Nephron (organoid): ENCODE results near the gene RXRA.

Experiments
- H3K27ac Mint-ChIP-seq, 3 experiments: 2 replicates each; pipeline ENCODE4 v1.8.0; 2020; ENCODE audit warnings: mixed read lengths in 3 of 3, mild to moderate bottlenecking in 2 of 3, moderate library complexity in 1 of 3
- H3K27me3 Mint-ChIP-seq: 2 replicates; pipeline ENCODE4 v1.8.0; 2021; ENCODE audit warnings: low read depth, mild to moderate bottlenecking, moderate library complexity, mixed read lengths
- H3K36me3 Mint-ChIP-seq: 2 replicates; pipeline ENCODE4 v1.8.0; 2020; ENCODE audit warnings: low read depth, mixed read lengths
- H3K4me1 Mint-ChIP-seq: 2 replicates; pipeline ENCODE4 v1.8.0; 2020; ENCODE audit warnings: mixed read lengths
- H3K4me3 Mint-ChIP-seq, 3 experiments: 2 replicates each; pipeline ENCODE4 v1.8.0; 2020; ENCODE audit warnings: mild to moderate bottlenecking in 3 of 3, mixed read lengths in 3 of 3, moderate library complexity in 2 of 3
- H3K9me3 Mint-ChIP-seq: 2 replicates; pipeline ENCODE4 v1.8.0; 2020; ENCODE audit warnings: mixed read lengths
- CTCF ChIP-seq, 3 experiments: fragments of 200-600 bp; sonication (generic); IDR thresholded peaks; one replicate each; pipeline ENCODE4 v1.5.0; 2021; ENCODE audit warnings: antibody characterized with exemption in 3 of 3; ENCODE audit not compliant: unreplicated experiment in 3 of 3

RXRA gene

GRCh38 chr9:134349936-134350335 is 23.7 kb downstream of the RXRA start:
- H3K9me3 Mint-ChIP-seq: no peaks in the 10 kb centered on the region
- no peak overlapping the region for H3K27ac Mint-ChIP-seq
- H3K4me1 Mint-ChIP-seq: peaks cover 49% of the 10 kb centered on the region
- TF ChIP-seq CTCF (IDR thresholded peaks at IDR 0.05; ENCODE audit: unreplicated experiment in 3 of 3): no peak
- no peaks in the 10 kb centered on the region for H3K36me3 Mint-ChIP-seq
- H3K27me3 Mint-ChIP-seq: peaks cover 8% of the 10 kb centered on the region
- H3K4me3 Mint-ChIP-seq: no peak overlapping the region

- TF ChIP-seq CTCF (IDR thresholded peaks at IDR 0.05; ENCODE audit: unreplicated experiment in 3 of 3): no peak
- Mint-ChIP-seq H3K4me1 (peaks cover 44% of the 10 kb centered on the region), H3K9me3 (no peaks in the 10 kb centered on the region), H3K27me3 (peaks cover 8% of the 10 kb centered on the region), H3K4me3 (no peak overlapping the region), H3K27ac (peak overlapping the region in 1 of 3 experiments; percentile 10), H3K36me3 (no peaks in the 10 kb centered on the region)
Observed at GRCh38 chr9:134350416-134350994, 24.2 kb downstream of the RXRA start.

GRCh38 chr9:134351606-134352176 is 25.4 kb downstream of the RXRA start:
- TF ChIP-seq CTCF (IDR thresholded peaks at IDR 0.05; ENCODE audit: unreplicated experiment in 3 of 3): no peak
- Mint-ChIP-seq H3K4me1 (peaks cover 34% of the 10 kb centered on the region), H3K27me3 (peaks cover 8% of the 10 kb centered on the region), H3K4me3 (no peak overlapping the region), H3K36me3 (no peaks in the 10 kb centered on the region), H3K9me3 (no peaks in the 10 kb centered on the region), H3K27ac (peak overlapping the region; percentile 45 to 67 (median 58))

- Mint-ChIP-seq H3K36me3 (no peaks in the 10 kb centered on the region), H3K27ac (no peak overlapping the region), H3K27me3 (peaks cover 8% of the 10 kb centered on the region), H3K4me1 (peaks cover 30% of the 10 kb centered on the region), H3K4me3 (no peak overlapping the region), H3K9me3 (no peaks in the 10 kb centered on the region)
- no peak for TF ChIP-seq CTCF (IDR thresholded peaks at IDR 0.05; ENCODE audit: unreplicated experiment in 3 of 3)
Observed at GRCh38 chr9:134352247-134352933, 26.1 kb downstream of the RXRA start.

GRCh38 chr9:134353539-134353938 is 27.3 kb downstream of the RXRA start:
- Mint-ChIP-seq H3K9me3 (no peaks in the 10 kb centered on the region), H3K27ac (peak overlapping the region in 1 of 3 experiments; percentile 45)
- no peak for TF ChIP-seq CTCF (IDR thresholded peaks at IDR 0.05; ENCODE audit: unreplicated experiment in 3 of 3)

More at GRCh38 chr9:134353539-134353938, 27.3 kb downstream of the RXRA start:
- Mint-ChIP-seq H3K36me3 (no peaks in the 10 kb centered on the region), H3K4me1 (peaks cover 25% of the 10 kb centered on the region), H3K27me3 (peaks cover 3% of the 10 kb centered on the region), H3K4me3 (no peak overlapping the region)
